Measurements from ENCODE around the gene CCDC142.
A peak's percentile ranks its signal among the peaks of the same experiment; 100 is the strongest.
"Not testable (repeated sequence)": the region's sequence is repeated elsewhere in the genome, so short reads cannot be mapped to it uniquely, and the experiment has no call there.

CCDC142 gene

DNA sequence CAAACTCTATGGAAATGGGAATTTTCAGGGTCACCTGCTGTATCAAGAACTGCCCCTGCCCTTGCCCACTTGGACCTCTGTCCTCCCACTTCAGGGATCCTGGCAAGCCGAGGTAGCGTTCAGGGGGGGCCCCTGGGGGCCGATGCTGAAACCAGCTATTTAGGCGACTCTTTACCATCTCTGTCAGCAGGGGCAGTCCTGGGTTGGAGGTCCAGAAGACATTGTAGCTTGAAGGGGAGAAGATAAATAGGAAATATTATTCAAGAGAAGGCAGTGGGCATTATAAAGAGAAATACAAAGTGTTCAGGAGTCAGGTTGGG lies 20.1 kb downstream of the CCDC142 start:
- no peak for DNase-seq

DNA sequence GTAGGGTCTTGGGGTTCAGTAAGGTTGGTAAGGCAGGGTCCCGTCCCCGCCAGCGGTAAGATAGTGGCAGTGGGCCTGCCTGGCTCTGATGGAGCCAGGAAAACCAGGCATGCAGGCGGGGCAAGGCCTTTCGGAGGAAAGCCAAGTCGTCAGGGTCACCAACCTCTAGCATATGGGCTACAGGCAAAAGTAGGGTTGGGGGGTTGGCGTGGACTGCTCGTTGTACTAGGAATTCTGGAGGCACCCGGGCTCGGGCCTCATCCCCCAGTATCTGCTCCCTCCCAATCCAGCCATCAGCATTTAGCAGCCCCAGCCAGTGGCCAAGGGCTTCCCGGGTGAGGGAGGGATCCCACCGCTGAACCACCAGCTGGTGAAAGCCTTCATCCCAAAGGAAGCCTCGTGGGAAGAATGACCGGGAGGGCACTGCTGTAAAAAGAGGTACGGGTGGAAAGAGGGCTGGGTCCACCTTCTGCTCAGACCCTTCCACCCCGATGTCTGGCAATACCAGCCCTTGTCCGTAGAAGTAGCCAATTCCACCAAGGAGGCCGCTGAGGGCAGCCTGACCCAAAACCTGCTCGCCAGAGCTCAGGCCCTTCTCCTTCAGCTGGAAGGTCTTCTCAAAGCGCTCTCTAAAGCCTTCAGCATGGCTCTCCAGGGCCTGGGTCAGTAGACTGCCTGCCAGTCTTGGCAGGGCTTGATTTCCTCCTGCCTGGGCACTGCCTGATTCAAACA lies 20.6 kb downstream of the CCDC142 start:
- DNase-seq, result no peak

DNA sequence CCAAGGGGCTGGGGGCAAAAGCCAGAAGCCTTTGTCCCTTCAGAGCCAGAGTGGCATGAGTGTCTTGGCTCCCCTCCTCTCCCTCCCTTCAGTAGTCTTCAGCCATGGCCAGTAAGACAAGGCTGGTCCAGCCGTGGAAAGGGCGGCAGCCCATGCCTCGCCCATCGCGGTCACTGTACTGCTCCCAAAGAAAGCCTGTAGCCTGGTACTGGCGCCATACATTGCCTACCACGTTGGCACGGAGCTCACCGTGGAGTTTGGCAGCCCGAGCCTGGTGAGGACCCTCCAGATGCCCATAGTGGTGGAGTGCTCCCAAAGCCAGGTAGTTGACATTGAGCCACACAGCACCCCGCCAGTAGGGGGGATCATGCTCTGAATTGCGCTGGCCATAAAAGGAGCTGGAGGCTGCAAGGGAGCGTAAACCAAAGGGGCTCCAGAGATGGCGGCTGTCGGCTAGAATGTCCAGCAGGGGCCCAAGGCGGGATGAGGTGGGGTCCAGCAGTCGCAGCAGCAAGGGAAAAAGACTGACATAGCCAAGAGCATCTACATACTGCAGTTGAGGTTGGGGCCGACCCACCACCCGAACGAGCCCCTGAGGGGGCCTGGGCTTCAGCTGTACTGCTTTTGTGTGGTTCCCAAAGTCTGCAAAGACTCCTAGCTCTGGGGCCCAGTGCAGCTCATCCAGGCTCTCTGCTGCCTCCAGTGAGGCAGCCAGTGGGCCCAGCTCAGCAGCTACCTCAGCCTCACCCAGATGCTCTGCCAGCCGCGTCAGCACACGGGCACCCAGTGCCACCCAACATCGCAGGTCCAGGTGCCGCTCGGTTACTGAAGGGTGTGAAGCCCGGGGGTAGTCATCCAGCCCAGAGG lies 21.4 kb downstream of the CCDC142 start:
- DNase-seq, result peak in 1 of 2 experiments; percentile 12

DNA sequence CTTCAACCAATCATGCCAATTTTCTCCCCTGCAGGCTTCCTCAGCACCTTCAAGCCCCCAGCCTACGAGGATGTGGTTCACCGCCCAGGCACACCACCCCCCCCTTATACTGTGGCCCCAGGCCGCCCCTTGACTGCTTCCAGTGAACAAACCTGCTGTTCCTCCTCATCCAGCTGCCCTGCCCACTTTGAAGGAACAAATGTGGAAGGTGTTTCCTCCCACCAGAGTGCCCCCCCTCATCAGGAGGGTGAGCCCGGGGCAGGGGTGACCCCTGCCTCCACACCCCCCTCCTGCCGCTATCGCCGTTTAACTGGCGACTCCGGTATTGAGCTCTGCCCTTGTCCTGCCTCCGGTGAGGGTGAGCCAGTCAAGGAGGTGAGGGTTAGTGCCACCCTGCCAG lies 22.6 kb downstream of the CCDC142 start:
- DNase-seq, result not testable (repeated sequence)

DNA sequence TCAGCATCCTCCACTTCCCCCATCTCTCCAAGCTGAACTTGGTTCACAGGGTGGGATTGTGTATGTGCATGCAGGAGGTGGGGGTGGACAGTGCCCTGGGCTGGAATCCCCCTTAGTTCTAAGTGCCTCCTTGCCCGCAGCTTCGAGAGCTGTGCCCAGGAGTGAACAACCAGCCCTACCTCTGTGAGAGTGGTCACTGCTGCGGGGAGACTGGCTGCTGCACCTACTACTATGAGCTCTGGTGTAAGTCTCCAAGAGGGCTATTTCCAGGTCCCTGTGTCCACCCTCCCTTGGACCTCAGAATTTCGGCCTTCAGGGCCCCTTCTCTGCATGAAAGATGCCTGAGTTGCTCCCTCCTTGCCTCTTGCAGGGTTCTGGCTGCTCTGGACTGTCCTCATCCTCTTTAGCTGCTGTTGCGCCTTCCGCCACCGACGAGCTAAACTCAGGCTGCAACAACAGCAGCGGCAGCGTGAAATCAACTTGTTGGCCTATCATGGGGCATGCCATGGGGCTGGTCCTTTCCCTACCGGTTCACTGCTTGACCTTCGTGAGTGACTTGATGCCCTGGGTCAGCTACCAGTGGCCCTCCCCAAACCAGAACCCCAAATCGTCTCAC lies 23.2 kb downstream of the CCDC142 start:
- not testable (repeated sequence) for DNase-seq

DNA sequence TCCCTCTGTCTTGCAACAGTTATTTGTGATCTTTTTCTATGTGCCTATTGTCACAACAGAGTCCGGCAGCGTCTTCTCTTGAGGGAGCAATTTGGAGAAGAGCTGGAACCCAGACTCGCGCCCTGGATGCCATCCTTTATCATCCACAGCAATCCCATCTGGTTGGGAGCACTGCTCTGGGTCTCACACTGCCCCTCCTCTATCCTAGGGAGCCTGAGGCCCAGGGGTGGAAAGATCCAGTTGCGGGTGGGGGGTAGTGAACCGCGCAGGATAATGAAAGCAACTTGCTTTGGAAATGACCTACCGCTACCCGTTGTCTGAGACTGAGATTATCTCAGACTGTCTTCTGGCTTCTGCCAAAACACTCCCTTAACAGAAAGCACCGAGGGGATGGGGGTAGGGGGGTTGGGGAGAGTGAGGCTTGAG lies 23.8 kb downstream of the CCDC142 start:
- DNase-seq, result no peak

DNA sequence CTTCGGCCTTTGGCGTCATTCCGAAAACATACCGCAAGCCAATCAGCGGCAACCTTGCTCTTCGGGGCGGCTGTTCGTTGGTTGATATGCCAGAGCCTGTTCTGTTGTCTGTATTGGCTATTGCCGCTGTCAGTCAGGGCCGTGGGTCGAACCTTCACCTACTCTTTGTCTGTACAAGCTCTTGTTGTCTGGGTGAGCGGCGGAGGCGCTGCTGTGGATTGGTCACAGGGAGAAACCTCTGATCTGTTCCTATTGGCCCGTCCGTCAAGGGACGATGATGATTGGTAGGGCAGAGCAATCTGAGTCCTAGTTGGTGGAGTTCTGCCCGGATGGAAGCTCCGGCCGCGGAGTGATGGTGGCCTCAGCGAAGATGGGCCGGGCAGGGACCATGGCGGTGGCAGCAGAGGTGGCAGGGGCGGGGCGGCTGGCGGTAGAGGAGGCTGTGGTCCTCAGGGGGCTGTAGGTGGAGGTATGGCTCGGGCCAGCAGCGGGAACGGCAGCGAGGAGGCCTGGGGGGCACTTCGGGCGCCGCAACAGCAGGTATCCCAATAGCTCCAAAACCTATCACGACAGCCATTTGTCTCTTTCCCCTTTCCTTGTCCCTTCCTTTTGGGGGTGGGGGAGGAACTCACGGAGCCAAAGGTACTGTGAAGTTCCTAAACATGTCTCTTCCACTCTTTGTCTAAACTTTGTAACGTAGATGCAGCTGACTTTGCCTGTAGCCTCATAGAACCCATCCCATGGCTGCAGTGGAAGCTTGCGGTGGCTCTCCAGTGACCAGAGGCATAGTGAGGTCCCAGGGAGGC lies 24.5 kb downstream of the CCDC142 start, which contains the start of gene WBP1:
TSS of gene WBP1 (plus strand) at position 307 of the 806 bp plus-strand sequence. CDS start at position 472, 165 bp downstream.
- peak; percentile 99 to 100 for DNase-seq

DNA sequence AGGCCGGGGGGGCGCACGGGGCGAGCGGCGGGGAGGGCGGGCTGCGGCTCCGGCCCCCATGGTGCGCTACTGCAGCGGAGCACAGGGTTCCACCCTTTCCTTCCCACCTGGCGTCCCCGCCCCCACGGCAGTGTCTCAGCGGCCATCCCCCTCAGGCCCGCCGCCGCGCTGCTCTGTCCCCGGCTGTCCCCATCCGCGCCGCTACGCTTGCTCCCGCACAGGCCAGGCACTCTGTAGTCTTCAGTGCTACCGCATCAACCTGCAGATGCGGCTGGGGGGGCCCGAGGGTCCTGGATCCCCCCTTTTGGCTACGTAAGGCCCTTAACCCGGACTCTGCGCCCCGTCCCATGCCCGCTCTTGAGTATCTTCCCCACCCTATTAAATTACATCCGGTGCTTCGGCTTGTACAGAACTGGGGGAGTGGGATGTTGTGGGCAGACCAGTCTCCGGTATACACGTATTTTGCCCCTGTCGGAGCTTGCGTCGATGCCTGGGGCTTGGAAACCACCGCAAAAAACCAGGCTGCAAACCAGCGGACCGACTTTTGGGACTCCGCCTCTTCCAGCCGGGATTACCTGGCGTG lies 25.2 kb downstream of the CCDC142 start:
- DNase-seq, result peak; percentile 53 to 77

DNA sequence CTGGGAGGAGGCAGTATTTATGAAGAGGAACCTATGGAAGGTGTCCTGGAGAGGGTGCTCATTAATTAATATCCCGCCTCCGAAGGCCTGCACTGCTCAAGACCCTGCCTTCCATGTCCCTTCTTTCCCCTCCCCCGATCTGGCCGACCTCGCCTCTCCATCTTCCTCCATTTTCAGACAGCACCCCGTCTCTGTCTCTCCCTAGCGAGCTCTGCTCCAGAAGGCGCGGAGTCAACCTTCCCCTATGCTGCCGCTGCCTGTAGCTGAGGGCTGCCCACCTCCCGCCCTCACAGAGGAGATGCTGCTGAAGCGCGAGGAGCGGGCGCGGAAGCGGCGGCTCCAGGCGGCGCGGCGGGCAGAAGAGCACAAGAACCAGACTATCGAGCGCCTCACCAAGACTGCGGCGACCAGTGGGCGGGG lies 25.7 kb downstream of the CCDC142 start:
- no peak for DNase-seq

DNA sequence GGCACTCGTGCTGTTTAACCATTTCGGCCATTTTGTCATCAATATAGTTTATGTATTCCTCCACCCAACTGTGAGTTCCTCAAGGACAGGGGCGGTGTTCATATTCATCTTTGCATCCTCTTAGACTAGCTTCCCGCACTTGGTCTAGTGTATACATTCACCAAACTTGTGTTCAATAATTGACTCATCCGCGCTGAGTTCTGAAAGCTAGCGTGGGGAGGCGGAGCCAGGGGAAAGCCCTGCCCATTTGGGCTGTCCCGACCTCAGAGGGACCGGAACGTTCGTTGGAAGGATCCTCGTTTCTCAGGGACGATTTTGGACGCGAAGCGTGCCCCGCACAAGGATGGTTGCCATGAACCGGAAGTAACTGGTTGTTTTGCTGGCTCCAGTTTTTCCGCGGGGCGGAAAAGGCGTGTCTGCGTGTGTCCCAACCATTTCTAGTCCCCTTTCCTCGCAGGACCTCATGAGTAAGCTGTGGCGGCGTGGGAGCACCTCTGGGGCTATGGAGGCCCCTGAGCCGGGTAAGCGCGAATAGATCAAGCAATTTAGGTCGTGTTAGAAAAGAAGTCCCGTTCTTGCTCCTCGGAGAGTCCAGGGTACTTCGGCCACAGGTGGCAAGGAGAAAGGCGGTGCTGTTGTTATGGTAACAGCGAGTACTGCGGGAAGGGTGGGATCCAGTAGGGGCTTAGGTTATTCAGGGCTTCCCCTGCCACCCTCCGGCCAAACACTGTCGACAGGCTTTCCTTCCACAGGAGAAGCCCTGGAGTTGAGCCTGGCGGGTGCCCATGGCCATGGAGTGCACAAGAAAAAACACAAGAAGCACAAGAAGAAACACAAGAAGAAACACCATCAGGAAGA lies 27.9 kb downstream of the CCDC142 start, which contains the start of gene INO80B:
TSS of gene INO80B (plus strand) at position 434 of the 858 bp plus-strand sequence. CDS start at position 464, 30 bp downstream.
- DNase-seq, result peak; percentile 90 to 95

DNA sequence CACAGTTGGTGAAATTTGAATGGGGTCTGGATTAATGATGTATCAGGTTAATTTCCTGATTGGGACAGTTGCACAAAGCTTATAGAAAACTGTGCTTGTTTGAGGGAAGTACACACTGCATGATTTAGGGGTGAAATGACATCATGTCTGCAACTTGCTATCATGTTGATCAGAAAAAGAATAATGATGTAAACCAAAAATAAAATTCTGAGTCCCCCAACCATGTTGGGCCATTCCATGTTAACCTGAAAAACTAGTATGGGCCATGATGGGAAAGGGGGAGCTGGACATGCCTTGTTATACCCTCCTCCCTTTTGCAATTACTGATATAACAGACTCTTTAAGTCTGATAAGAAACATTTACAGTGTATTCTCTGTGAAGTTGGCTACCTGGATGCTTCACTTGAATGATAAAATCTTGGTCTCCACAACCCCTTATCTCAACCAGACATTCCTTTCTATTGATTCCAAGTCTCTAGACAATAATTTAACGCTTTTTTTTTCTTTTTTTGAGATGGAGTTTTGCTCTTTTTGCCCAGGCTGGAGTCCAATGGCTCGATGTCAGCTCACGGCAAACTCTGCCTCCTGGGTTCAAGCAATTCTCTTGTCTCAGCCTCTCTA lies 32.1 kb downstream of the CCDC142 start:
- no peak for DNase-seq

DNA sequence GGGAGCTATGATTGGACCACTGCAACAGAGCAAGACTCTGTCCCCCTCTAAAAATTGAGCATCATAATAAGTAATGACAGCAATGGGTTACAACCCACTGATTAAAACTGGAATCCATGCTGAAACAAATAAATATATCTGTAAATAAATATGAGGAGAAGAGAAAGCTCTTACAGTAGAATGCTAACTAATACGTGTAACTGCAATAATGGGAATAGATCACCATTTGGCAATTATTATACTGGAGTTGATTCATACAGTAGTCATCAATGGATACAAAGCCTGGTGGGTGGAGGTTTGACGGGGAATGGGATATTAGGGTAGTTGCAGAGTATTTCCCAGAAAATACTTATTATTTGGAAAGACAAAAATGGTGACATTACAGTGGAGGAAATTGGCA lies 34.0 kb downstream of the CCDC142 start:
- DNase-seq, result no peak

DNA sequence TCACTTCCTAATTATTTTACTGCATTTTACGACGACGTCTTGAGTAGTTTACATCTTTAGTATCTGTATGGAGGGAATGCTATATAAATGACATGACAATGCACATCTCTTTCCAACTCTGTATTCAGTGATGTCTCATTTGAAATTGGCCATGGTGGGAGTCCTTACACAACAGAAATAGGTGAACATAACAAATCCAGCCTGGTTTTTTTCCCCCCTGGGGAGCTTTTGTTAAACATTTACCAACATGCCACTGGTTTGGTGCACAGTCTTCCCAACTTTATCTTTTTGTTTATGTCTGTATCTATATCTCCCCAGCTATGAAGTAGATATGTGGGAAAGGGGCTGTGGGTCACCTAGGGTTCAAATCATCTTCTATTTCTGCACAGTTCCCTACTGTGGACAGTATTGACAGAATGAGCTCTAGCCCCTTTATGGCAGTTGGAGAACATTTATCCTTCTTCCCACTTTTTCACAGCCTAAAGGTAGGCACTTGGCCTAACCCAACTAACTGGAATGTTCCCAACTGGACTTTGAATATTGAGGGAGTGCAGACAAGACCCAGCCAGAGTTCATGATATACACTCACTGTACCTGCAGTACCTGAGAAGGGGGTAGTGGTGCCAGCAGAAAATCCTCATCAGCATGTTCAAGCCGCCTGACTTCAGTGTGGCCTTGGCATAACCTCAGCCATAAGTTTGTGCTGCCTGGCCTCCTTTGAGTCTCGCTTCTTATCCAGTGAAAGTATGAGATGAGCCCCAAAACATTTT lies 35.4 kb downstream of the CCDC142 start:
- DNase-seq, result no peak

DNA sequence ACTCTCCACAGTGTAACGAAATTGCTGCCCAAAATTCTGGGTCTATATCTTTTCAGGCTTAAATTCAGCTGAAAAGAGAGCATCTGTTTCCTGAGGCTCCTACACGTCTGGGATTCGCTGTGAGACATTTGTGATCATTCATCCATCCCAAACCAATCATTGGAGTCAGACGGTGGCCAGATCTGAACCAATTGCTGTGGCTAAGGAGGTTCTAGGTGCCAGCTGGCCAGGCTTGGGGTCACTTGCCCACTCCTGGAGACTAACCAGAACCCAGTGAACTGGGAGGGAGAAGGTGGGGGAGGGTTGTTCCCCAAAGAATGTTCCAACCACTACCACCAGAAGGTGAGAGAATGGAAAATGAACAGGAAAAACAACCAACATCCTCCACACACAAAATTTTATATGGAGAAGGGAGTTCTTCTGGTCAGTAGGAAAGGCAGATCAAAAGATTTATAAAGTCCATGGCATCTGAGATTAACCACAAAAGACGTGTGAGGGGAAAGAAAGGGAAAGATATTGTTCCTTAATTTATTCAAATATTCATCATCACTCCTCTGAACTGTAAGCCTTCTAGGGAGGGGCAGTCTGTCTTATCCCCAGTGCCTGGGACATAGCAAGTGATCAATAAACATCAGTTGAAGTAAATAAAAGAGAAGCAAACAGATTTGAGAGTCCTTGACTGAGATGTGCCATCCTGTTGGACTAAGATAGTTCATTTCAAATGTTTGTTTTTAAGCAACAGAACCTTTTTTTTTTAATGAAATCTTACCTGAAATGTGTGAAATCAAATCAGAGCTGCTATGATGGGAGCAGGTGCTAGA lies 38.1 kb downstream of the CCDC142 start:
- DNase-seq, result no peak

DNA sequence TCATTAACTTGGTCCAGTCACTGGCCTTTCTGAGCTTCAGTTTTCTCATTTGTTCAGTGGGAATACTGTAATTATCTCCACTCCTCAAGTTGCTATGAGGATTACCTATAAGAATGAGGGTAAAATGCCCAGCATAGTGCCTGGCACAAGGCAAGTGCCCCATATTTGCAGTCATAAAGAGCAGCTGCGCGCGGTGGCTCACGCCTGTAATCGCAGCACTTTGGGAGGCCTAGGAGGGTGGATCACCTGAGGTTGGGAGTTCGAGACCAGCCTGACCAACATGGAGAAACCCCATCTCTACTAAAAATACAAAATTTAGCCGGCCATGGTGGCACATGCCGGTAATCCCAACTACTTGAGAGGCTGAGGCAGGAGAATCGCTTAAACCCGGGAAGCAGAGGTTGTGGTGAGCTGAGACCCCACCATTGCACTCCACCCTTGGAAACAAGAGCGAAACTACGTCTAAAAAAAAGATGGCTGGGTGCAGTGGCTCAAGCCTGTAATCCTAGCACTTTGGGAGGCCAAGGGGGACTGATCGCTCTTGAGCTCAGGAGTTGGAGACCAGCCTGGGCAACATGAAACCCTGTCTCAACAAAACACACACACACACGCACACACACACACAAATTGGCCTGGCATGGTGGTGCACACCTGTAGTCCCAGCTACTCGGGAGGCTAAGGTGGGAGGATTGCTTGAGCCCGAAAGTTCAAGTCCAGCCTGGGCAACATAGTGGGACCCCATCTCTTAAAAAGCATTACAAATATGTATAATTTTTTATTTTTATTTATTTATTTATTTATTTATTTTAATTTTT lies 40.1 kb downstream of the CCDC142 start:
- DNase-seq, result not testable (repeated sequence)

DNA sequence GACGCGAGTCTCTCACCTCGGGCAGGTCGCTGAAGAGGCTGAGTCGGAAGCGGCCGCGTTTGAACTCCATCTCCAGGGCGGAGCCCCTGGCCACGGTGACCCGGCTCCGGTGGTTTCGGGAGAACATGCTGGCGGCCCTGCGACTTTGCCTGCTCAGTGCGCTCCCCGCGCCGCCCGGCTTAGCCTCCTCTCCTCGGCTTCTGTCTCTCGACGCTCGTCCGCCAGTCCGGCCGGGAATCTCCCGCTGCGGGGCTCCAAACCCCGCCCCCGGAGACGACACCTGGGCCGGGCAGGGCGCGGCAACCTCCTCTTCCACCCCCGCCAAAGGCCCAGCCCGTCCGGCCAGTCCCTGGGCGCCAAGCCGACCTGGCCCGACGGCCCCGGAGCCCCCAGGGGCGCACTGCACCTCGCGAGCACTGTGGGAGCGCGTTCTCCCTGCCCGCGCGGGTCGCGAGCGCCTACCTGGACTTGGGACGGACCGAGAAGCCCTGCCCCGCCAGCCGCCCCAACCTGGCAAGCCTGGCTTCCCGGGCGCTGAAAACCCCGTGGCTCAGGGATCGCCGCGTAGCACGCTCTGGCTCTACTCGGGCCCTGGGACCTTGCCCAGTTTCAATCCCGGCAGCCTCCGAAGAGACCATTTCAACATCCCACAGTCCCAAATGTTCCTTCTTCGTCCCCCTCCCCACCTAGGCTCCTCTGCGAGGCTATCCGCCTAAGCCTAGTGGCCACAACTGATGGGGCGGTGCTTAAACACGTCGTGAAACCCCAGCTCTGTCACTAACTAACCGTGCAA lies 40.9 kb downstream of the CCDC142 start, which contains the start of gene RTKN:
TSS of gene RTKN (minus strand) at position 248 of the 793 bp plus-strand sequence. CDS start at position 127, 121 bp downstream.
- no peak for DNase-seq

DNA sequence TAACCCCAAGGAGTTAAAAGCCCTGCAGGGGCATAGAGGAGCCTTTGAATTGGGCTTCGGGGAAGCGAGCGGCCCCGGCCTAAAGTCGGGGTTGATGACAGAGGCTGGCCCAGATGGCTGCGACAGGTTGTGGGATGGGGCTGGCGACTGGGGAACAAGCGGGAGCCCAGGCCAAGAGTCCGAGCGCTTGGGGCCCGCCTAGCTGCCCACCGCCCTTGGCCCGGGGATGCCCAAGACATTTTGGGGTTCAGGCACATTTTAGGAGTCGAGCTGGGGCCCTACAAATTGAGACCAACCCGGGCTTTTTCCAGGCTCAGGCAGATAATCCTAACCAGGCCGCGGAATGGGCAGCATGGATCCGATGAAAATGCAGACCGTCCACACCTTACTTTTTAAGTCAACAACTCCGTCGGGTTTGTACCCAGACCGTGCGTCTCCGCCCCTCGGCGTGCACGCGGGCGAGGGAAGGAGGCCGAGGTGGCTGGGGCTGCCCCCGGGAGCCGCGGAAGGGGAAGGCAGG lies 41.6 kb downstream of the CCDC142 start:
- DNase-seq, result no peak

Measured in SHP77 (cell line).